GM12878 (cell line): Measurements from ENCODE around the gene AGAP2.

Source experiments
- CEBPB ChIP-seq, 2 experiments: fragments of 150-350 bp in 1 of 2; IDR thresholded peaks; 2 replicates each; pipeline ENCODE4 v1.6.1; 2012 to 2014; ENCODE audit warnings: low read depth in 2 of 2, low read length in 2 of 2, borderline replicate concordance in 1 of 2, inconsistent platforms in 1 of 2
- EP300 ChIP-seq, 2 experiments: fragments of 150-350 bp in 1 of 2; IDR thresholded peaks; 2 replicates each; pipeline ENCODE4 v1.6.1; 2011 to 2012; ENCODE audit warnings: low read depth in 2 of 2, low read length in 2 of 2, borderline replicate concordance in 1 of 2, improper control_type of control experiment in 1 of 2, inconsistent platforms in 1 of 2; ENCODE audit not compliant: control insufficient read depth in 1 of 2
- EZH2 ChIP-seq: IDR thresholded peaks from 2 replicates; pipeline ENCODE4 v1.6.1; 2012; ENCODE audit warnings: low read depth, mild to moderate bottlenecking, control low read depth, inconsistent platforms, low read length, borderline replicate concordance; ENCODE audit not compliant: control insufficient read depth
- MTA3 ChIP-seq: IDR thresholded peaks from 2 replicates; pipeline ENCODE4 v1.6.1; 2012; ENCODE audit warnings: low read length, inconsistent platforms, borderline replicate concordance
- NBN ChIP-seq: fragments of 450-650 bp; IDR thresholded peaks from 2 replicates; pipeline ENCODE4 v1.6.1; 2016
- RELA ChIP-seq: fragments of 450-650 bp; IDR thresholded peaks from 2 replicates; pipeline ENCODE4 v1.8.0; 2014; ENCODE audit warnings: borderline replicate concordance; ENCODE audit not compliant: partially characterized antibody
- RFX5 ChIP-seq: IDR thresholded peaks from 2 replicates; pipeline ENCODE4 v1.6.1; 2011; ENCODE audit warnings: low read depth, low read length, improper control_type of control experiment
- YY1 ChIP-seq: IDR thresholded peaks from 2 replicates; pipeline ENCODE4 v1.6.1; 2011; ENCODE audit warnings: low read depth, mild to moderate bottlenecking, low read length
- TF ChIP-seq, protein P1 (sequence below), 3 experiments: IDR thresholded peaks in 2 of 3; conservative IDR thresholded peaks in 1 of 3; 2 replicates each; pipeline ENCODE4 v1.5.1; 2011; ENCODE audit warnings: low read depth in 3 of 3, low read length in 3 of 3, mild to moderate bottlenecking in 3 of 3, control low read depth in 2 of 3, moderate library complexity in 2 of 3, inconsistent platforms in 1 of 3, mixed read lengths in 1 of 3; ENCODE audit not compliant: control insufficient read depth in 2 of 3, insufficient read depth in 1 of 3; ENCODE audit errors: extremely low read depth in 1 of 3
- TF ChIP-seq, protein P2 (sequence below): IDR thresholded peaks from 2 replicates; pipeline ENCODE4 v1.6.1; 2012; ENCODE audit warnings: mild to moderate bottlenecking, low read depth, low read length

DNA sequence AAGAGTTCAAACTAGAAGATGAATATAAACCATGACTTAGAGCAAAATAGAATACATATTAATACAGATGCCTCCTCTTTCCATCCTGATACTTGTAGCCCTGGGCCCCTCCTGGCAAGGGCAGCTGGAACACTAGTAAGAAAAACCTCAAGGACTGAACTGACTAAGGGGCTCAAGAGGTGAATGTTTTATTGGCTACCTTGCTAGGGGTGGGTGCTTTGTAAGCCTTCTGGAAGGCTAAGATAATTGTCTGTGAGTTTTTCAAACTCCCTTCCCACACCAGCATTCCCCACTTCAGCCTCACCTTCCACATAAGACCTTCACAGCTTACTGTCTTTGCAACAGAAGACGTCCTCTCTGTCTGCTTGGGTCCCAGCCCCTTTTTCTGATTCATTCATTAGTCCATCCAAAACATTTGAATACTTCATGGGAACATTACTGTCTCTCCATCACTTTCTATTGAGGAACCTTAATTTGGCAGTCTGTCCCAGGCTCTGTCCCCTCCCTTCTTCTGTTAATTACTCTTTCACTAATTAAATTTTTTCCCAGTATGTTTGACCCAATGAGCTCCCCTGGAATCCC is 15.3 kb upstream of the AGAP2 start:
- TF ChIP-seq, protein P1, sequence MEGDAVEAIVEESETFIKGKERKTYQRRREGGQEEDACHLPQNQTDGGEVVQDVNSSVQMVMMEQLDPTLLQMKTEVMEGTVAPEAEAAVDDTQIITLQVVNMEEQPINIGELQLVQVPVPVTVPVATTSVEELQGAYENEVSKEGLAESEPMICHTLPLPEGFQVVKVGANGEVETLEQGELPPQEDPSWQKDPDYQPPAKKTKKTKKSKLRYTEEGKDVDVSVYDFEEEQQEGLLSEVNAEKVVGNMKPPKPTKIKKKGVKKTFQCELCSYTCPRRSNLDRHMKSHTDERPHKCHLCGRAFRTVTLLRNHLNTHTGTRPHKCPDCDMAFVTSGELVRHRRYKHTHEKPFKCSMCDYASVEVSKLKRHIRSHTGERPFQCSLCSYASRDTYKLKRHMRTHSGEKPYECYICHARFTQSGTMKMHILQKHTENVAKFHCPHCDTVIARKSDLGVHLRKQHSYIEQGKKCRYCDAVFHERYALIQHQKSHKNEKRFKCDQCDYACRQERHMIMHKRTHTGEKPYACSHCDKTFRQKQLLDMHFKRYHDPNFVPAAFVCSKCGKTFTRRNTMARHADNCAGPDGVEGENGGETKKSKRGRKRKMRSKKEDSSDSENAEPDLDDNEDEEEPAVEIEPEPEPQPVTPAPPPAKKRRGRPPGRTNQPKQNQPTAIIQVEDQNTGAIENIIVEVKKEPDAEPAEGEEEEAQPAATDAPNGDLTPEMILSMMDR (IDR thresholded peaks at IDR 0.05 in 2 of 3, conservative IDR thresholded peaks at IDR 0.05 in 1 of 3; ENCODE audit: control insufficient read depth in 2 of 3, extremely low read depth in 1 of 3, insufficient read depth in 1 of 3, low read depth in 3 of 3, low read length in 3 of 3), result no peak
- no peak for TF ChIP-seq RELA
- no peak for TF ChIP-seq NBN
- no peak for TF ChIP-seq YY1
- no peak for TF ChIP-seq CEBPB (IDR thresholded peaks at IDR 0.05; ENCODE audit: borderline replicate concordance in 1 of 2, low read depth in 2 of 2, low read length in 2 of 2)
- TF ChIP-seq RFX5, result no peak
- TF ChIP-seq, protein P2, sequence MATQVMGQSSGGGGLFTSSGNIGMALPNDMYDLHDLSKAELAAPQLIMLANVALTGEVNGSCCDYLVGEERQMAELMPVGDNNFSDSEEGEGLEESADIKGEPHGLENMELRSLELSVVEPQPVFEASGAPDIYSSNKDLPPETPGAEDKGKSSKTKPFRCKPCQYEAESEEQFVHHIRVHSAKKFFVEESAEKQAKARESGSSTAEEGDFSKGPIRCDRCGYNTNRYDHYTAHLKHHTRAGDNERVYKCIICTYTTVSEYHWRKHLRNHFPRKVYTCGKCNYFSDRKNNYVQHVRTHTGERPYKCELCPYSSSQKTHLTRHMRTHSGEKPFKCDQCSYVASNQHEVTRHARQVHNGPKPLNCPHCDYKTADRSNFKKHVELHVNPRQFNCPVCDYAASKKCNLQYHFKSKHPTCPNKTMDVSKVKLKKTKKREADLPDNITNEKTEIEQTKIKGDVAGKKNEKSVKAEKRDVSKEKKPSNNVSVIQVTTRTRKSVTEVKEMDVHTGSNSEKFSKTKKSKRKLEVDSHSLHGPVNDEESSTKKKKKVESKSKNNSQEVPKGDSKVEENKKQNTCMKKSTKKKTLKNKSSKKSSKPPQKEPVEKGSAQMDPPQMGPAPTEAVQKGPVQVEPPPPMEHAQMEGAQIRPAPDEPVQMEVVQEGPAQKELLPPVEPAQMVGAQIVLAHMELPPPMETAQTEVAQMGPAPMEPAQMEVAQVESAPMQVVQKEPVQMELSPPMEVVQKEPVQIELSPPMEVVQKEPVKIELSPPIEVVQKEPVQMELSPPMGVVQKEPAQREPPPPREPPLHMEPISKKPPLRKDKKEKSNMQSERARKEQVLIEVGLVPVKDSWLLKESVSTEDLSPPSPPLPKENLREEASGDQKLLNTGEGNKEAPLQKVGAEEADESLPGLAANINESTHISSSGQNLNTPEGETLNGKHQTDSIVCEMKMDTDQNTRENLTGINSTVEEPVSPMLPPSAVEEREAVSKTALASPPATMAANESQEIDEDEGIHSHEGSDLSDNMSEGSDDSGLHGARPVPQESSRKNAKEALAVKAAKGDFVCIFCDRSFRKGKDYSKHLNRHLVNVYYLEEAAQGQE, result no peak
- TF ChIP-seq EZH2, result no peak
- TF ChIP-seq EP300 (IDR thresholded peaks at IDR 0.05; ENCODE audit: borderline replicate concordance in 1 of 2, control insufficient read depth in 1 of 2, low read depth in 2 of 2, low read length in 2 of 2), result no peak
- TF ChIP-seq MTA3, result no peak
